K562 (cell line): Measurements from ENCODE around the gene AVPI1.

Source experiments
- ATF6 ChIP-seq: sonication (generic); formaldehyde crosslinking; IDR thresholded peaks from 2 replicates; pipeline ENCODE4 v1.4.0; 2020; ENCODE audit warnings: mild to moderate bottlenecking, missing genetic modification reagents
- ESRRA ChIP-seq: fragments of 450-650 bp; IDR thresholded peaks from 2 replicates; pipeline ENCODE4 v1.6.1; 2014; ENCODE audit warnings: low read depth, mild to moderate bottlenecking, moderate library complexity, borderline replicate concordance
- GABPA ChIP-seq: fragments of 200-800 bp; sonication (Bioruptor generic); conservative IDR thresholded peaks from 2 replicates; pipeline ENCODE4 v1.6.1; 2016; ENCODE audit warnings: low read depth, missing genetic modification characterization, missing compliant biosample characterization
- MAX ChIP-seq: sonication (generic); formaldehyde crosslinking; IDR thresholded peaks from 2 replicates; pipeline ENCODE4 v1.9.0; 2022; ENCODE audit warnings: mild to moderate bottlenecking, missing genetic modification reagents
- NFIC ChIP-seq: fragments of 450-650 bp; IDR thresholded peaks from 2 replicates; pipeline ENCODE4 v1.6.1; 2017; ENCODE audit warnings: mild to moderate bottlenecking, inconsistent platforms
- NR2C1 ChIP-seq, 2 experiments: fragments of 450-650 bp; IDR thresholded peaks; 2 replicates each; pipeline ENCODE4 v1.6.1; 2017; ENCODE audit warnings: mild to moderate bottlenecking in 2 of 2, antibody characterized with exemption in 1 of 2, inconsistent platforms in 1 of 2, missing compliant biosample characterization in 1 of 2, missing genetic modification characterization in 1 of 2
- RFX5 ChIP-seq: IDR thresholded peaks from 2 replicates; pipeline ENCODE4 v1.6.1; 2011; ENCODE audit warnings: low read depth, mild to moderate bottlenecking, improper control_type of control experiment, low read length
- ZBTB1 ChIP-seq: sonication (generic); formaldehyde crosslinking; IDR thresholded peaks from 2 replicates; pipeline ENCODE4 v1.8.1; 2023; ENCODE audit warnings: missing genetic modification reagents, low read depth, mild to moderate bottlenecking, borderline replicate concordance
- ZEB2 ChIP-seq: fragments of 450-650 bp; IDR thresholded peaks from 2 replicates; pipeline ENCODE4 v1.6.1; 2016
- ZNF184 ChIP-seq: sonication (generic); formaldehyde crosslinking; IDR thresholded peaks from 2 replicates; pipeline ENCODE4 v1.5.0; 2020; ENCODE audit warnings: missing genetic modification reagents
- ZNF347 ChIP-seq: fragments of 450-650 bp; formaldehyde crosslinking; IDR thresholded peaks from 2 replicates; pipeline ENCODE4 v1.4.0; 2020; ENCODE audit warnings: low read depth, mild to moderate bottlenecking, moderate library complexity
- ZNF431 ChIP-seq: sonication (generic); formaldehyde crosslinking; IDR thresholded peaks from 2 replicates; pipeline ENCODE4 v1.8.0; 2022; ENCODE audit warnings: mild to moderate bottlenecking, missing genetic modification reagents

GRCh38 chr10:97736403-97736901, 49.4 kb upstream of the AVPI1 start:
- TF ChIP-seq NFIC: no peak
- no peak for TF ChIP-seq MAX
- no peak for TF ChIP-seq ZEB2
- no peak for TF ChIP-seq NR2C1 (IDR thresholded peaks at IDR 0.05)
- no peak; the same call in 1 of the 2 replicates for TF ChIP-seq NR2C1 (tag; IDR thresholded peaks at IDR 0.05)
- no peak for TF ChIP-seq ZNF431 (CRISPR knock-in tag)
- TF ChIP-seq RFX5: no peak
- TF ChIP-seq ZNF184: no peak
- TF ChIP-seq ZBTB1 (CRISPR knock-in tag): no peak
- TF ChIP-seq GABPA: no peak; the same call in 1 of the 2 replicates
- TF ChIP-seq ESRRA: no peak
- TF ChIP-seq ATF6: no peak
- no peak for TF ChIP-seq ZNF347
